Activated naive CD4-positive, alpha-beta T cell (primary cell): ENCODE results near the gene NR2F1-AS1.

ENCODE experiments used
- DNase-seq, 4 experiments: peaks; one replicate each; lab custom pipeline; 2025; lab: John Stamatoyannopoulos, UW

NR2F1-AS1 gene

GRCh38 chr5:93580927-93581445 lies at the start of gene NR2F1-AS1:
Gene NR2F1-AS1, minus strand, starts transcription at chr5:93581219.
- DNase-seq: no peak

DNA sequence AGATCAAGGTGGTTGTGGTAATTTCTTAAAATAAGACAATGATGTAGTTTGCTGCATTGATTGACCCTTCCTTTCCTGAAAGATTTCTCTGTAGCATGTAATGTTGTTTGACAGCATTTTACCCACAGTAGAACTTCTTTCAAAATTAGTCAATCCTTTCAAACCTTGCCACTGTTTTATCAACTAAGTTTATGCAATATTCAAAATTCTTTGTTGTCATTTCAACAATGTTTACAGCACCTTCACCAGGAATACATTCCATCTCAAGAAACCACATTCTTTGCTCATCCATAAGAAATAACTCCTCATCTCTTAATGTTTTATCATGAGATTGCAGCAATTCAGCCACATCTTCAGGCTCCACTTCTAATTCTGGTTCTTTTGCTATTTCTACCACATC lies 45.8 kb upstream of the NR2F1-AS1 start:
- DNase-seq: no peak

GRCh38 chr5:93623153-93623552 lies 42.1 kb upstream of the NR2F1-AS1 start:
- DNase-seq: no peak

DNA sequence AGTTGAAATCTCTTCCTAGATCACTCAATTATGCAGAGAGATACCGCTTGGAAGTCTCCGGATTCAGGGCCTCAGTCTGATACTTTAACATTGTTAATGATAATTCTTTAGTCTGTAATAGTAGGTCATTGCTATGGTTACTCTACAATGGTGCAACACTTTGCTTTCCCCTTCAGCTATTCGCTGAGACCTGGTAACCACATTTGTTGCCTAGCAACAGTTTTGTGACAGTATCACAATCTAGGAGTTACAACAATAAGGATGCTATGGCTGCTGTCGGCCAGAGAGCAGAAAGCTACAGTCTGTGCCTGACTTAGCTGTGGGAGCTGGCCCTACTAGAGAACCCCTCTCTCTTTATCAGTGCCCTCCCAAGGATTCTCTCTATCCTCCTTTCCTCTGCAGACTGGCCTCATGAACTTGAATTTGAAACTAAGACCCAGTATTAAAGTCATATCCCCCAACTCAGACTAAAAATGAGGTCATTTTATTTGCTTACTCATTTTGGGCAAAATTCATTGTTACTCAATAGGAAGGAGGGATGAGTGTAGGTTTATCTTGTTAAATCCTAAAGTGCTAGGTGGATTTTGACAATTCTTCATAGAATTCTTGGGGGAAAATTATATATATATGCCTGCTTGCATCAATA lies 41.3 kb upstream of the NR2F1-AS1 start:
- DNase-seq: no peak

DNA sequence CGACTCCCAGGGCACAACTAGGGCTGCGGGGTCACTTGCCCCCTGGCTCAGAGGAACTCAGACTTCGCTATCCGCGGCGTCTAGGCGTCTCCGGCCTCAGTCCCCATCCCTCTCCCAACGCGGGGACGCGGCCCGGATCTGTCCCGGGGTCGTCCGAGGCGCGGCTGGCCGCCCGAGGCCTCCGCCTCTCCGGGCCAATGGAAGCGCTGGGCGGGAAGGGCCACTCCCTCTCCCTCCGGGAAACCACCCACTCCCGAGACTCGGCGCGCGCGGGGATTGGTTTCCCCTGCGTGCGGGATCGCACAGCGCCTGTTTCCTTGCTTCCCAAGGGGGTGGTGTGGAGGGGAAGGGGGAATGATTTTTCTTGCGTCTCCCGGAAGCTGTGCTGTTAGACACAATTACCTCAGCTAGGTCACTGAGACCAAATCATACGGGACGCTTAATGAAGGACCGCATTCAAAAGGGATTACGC lies 40.3 kb upstream of the NR2F1-AS1 start:
- no peak for DNase-seq

DNA sequence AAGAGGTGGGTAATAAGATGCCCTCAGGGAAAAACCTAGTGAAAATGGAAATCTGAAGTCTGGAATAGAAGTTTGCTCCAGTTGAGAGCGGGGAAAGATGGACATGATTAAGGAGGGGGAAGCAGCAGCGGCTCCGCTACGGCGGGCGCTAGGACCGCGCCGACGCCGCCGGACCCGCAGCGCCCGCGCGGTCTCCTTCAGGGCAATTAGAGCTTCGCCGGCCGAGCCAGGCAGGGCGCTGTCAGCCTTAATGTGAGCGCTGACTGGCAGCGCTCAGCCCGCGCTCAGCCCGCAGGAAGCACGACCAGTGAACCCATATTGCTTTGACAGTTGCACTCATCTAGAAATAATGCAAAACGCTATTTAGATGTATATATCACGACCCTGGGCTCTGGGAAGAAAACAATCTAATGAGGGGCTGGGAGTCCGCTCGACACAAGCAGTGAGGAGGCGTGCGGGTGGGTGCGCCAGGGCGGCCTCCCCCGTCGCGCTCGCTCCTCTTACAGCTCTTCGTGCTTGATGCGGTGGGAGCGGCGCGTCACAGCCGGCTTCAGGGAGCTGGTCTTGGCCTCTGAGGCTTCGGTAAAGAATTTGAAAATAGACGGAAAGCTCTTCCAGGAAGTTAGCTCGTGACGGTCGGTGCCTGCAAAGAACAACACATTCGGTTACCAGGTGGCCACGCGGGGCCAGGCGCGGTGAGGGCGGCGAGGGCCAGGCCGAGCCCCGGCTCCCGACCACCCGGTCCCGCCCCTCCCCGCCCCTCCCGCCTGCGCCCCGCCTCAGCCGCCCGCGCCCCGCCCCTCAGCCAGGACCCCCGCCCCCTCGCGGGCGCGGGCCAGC lies 39.7 kb upstream of the NR2F1-AS1 start:
- peak in 1 of 4 experiments; percentile 5 for DNase-seq

GRCh38 chr5:93616538-93617174 lies 35.6 kb upstream of the NR2F1-AS1 start:
- DNase-seq: no peak

DNA sequence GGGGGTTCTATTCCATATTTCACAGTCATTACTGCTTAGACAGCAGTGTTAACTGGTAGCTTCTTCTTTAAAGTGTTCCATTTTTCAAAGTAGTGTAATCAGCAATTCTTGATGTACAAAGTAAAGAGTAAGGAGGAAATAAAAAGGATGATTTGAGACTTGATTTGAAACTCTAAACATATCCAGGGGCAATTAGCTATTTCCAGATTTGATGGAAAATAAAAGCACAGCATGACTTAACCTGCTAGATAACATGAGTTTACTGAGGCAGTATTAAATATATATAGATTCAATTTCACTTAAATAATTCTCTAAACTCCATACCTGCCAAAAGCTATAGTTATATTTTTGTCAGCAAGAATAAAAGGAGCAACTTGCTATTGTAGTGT lies 31.8 kb upstream of the NR2F1-AS1 start:
- no peak for DNase-seq

DNA sequence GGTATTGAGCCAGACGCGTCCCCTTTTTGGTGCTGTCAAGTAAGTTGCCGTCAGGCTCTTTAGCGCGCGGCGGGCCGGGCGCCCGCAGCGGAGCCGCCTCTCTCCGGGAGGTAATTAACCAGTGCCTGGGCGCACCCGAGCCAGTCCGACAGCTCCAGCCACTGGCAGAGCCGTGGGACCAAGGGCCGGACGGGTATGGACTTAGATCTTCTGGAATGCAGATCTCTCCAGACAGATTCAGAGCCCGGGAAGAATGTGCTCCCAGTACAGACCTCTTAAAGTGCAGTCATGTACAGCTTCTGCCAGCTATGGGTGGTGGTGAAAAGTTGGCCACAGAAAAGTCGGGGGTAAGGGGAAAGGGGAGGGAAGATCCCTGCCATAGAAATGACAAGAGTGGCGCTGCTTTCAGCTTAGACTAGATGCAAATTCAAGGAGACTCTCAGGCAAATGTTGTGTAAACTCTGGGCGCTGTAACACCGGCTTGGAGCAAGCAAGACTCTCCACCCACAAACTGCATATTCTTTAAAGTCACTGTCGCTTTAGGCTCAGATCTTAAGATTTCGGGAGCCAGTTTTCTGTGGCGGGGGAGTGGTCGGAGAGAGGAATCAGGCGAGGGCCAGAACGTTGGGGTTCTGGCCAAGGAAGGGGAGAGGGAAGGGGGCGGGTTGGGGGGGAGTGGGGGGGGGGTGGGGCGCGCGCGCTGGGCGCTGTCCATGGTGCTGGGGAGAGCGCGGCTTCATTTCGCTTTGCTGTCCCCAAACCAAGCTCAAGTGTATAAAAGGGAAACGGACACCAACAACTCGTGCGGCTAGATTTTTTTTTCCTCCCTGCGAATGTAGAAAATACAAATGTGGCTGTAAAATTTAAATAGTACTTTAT lies 31.2 kb upstream of the NR2F1-AS1 start:
- DNase-seq: no peak

- no peak for DNase-seq
These were observed 30.4 kb upstream of the NR2F1-AS1 start for GRCh38 chr5:93611273-93611975.

GRCh38 chr5:93610581-93611272 lies 29.7 kb upstream of the NR2F1-AS1 start:
- DNase-seq: no peak

- no peak for DNase-seq
These were observed 28.7 kb upstream of the NR2F1-AS1 start for GRCh38 chr5:93609762-93610161.

DNA sequence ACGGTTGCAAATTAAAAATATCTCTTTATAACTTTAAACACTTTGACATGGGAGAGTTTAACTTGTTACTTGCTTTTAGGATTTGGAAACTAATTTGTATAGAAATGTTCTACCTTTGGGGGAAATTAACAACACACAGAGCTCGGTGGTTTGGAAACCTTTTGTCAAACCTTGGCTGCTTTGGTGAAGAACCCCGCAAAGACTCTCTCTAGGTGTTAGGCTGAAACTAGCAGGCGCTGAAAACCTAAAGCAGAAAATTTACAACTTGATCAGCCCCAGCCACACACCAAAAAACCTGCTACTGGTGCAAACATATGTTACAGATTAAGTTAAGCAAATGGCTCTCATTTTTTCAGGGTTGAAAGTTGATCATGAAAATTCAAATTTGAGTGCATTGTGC lies 27.8 kb upstream of the NR2F1-AS1 start:
- DNase-seq: no peak

- DNase-seq: no peak
These were observed 26.6 kb upstream of the NR2F1-AS1 start for GRCh38 chr5:93607367-93608258.

DNA sequence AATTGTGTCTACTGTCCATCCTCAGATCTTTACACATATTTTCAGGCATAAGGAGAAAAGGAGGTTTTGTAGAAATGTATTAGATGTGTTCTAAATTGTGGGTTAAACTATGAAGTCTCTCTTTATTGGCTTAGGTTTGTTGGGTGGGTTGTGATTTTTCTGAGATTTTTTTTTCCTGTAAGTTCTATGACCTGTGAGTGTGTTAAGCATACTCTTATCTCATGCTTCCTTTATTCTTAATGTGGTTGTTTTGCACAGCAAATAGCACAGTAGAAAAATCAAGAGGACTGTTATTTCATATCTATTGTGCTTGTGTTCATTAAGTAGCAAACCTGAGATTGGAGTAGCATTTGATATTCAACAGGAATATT lies 25.3 kb upstream of the NR2F1-AS1 start:
- no peak for DNase-seq

DNA sequence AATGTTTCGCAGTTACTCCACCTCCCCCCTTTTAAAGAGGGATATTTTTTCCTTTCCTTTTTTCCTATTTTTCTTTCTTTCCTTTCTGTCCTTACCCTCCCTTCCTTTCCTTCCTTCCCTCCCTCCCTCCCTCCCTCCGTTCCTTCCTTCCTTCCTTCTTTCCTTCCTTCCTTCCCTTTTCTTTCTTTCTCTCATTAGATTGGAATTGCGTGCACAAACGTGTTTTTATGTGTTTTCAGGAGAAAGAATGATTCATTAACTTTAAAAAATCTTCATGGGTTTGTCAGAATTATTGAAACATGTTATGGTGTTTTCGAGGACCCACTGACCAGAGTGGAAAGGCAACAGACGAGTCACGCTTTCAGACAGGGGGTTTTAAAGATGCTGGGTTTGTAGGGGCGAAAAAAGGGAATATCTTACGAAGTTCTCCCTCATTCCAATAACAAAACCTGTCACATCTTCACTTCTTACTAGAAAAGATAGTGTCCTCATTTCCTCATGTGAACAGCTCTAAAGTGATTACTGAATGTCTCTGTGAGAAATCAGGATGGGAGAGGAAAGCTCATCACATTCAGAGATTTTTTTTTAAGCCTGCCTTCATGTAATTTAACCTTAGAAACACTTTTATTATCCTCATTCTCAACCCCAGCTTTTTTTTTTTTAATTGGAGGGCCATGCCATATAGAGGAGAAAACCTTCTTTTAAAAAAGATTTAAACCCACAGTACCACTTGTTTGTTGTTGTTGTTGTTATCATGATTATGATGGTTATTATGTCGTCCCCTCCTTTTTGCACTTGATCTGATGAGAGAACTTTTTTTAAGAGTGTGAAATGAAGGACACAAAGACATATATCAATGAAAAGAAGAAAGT lies 23.9 kb upstream of the NR2F1-AS1 start:
- no peak for DNase-seq

DNA sequence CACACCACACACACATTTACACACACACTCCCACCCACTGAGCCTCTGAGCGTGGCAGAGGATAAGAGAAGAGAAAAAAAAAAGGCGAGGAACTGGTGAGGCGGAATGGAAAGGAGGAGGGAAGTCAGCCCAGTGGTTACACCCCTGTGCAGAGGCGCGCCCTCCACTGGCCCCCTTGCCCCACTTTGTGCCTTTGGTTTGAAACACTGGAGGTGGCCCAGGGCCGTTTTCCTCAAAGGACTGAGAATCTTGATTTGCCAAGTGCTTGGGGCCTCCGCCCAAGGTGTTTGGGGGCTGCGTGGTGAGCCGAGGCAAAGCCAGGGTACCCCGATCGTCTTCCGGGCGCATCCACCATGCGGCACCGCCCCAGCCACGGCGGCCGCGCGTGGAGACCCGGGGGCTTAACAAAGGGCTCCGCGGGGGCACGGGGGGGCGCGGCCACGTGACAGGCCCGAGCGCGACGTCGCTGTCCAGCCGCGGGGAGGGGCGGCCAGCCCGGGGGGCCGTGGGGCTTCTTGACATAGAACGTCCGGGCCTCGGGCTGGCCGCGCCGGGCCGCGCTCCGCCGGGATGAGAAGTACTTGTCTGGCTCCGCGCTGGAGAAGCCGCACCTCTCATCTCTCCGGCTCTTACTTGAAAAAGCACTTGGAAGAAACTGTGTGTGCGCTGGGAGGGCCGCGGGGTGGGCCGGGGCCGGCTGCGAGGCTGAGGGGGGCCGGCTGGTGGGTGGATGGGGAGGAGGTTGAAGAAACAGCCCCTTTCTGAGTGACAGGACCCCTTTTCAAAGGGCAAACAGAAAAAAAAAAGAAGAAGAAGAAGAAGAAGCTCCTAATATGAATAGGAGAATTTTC lies 23.0 kb upstream of the NR2F1-AS1 start:
- no peak for DNase-seq
